HCT116 (cell line): ENCODE data around the gene HACD3. TPM values are rescaled to one million over a fixed set of nuclear protein-coding genes. Genes with fewer than 3 reads are reported as not detected.

Source experiments
- ATAC-seq: fragments of 200-7000 bp; cut with Tn5 transposase; 2 replicates; pipeline ENCODE4 v1.9.1; 2020; ENCODE audit warnings: mild to moderate bottlenecking, moderate library complexity
- BruUV-seq: library from RNA; stranded (reverse); fragments of 400-500 nt; replicated peaks from 2 replicates; lab custom pipeline; 2021; lab: Mats Ljungman, UMichigan
- CTCF ChIA-PET: fragments of 300-600 bp; sonication (Branson Sonifier 250); formaldehyde crosslinking; loops from one replicate; lab custom pipeline; 2021; ENCODE audit warnings: antibody characterized with exemption; lab: Charles Lee
- POLR2A ChIA-PET: fragments of 300-600, 350-600 bp; sonication (Branson Sonifier 250); formaldehyde crosslinking; loops from one replicate; lab custom pipeline; 2021; ENCODE audit warnings: antibody characterized with exemption; lab: Charles Lee
- RAD21 ChIA-PET, 2 experiments: fragments of 300-600 bp; sonication (Branson Sonifier 250); formaldehyde crosslinking; loops; one replicate each; lab custom pipeline; 2023; ENCODE audit warnings: low total read pairs in 2 of 2; ENCODE audit not compliant: uncharacterized antibody in 2 of 2, unreplicated experiment in 2 of 2, low non-redundant PET in 1 of 2; lab: Charles Lee
- DNase-seq: peaks from one replicate; pipeline ENCODE4 v3.0.0-alpha.2; 2010; ENCODE audit warnings: low read depth, low spot score
- H2AFZ ChIP-seq: fragments of 200-600 bp; shearing (Covaris generic), sonication (generic); 2 replicates; pipeline ENCODE4 v1.6.1; 2017; ENCODE audit warnings: low read depth, mixed run types, mixed read lengths, antibody characterized with exemption, low read length; ENCODE audit not compliant: poor library complexity, severe bottlenecking
- H3K27ac ChIP-seq: 2 replicates; pipeline ENCODE4 v1.5.1; 2012; ENCODE audit warnings: low read depth, low read length
- H3K27me3 ChIP-seq: fragments of 200-600 bp; sonication (generic); 2 replicates; pipeline ENCODE4 v1.6.1; 2016; ENCODE audit warnings: mixed run types, low read length, mixed read lengths; ENCODE audit not compliant: insufficient read depth
- H3K36me3 ChIP-seq, 2 experiments: fragments of 200-500 bp in 1 of 2; fragments of 200-600 bp in 1 of 2; sonication (Bioruptor generic) in 1 of 2; sonication (generic) in 1 of 2; 2 replicates each; pipeline versions ENCODE4 v1.5.1 to v1.6.1; 2014 to 2016; ENCODE audit warnings: low read length in 2 of 2, inconsistent platforms in 1 of 2, mixed read lengths in 1 of 2, mixed run types in 1 of 2; ENCODE audit not compliant: insufficient read depth in 2 of 2, control insufficient read depth in 1 of 2
- H3K4me1 ChIP-seq, 2 experiments: fragments of 200-600 bp in 1 of 2; sonication (generic) in 1 of 2; 2 replicates each; pipeline versions ENCODE4 v1.5.1 to v1.6.1; 2012 to 2017; ENCODE audit warnings: low read length in 2 of 2, inconsistent platforms in 1 of 2, mild to moderate bottlenecking in 1 of 2, mixed read lengths in 1 of 2, mixed run types in 1 of 2, moderate library complexity in 1 of 2; ENCODE audit not compliant: insufficient read depth in 2 of 2, control insufficient read depth in 1 of 2
- H3K4me2 ChIP-seq: fragments of 200-600 bp; sonication (generic); 2 replicates; pipeline ENCODE4 v1.6.1; 2017; ENCODE audit warnings: mixed run types, low read length, mixed read lengths
- H3K4me3 ChIP-seq, 2 experiments: fragments of 200-600 bp in 1 of 2; sonication (generic) in 1 of 2; replicated peaks in 1 of 2; 2 replicates each; pipeline ENCODE4 v1.5.1; 2011 to 2016; ENCODE audit warnings: low read length in 2 of 2, control low read depth in 1 of 2, low read depth in 1 of 2, mild to moderate bottlenecking in 1 of 2, mixed read lengths in 1 of 2, mixed run types in 1 of 2
- H3K79me2 ChIP-seq: fragments of 200-600 bp; sonication (generic); 2 replicates; pipeline ENCODE4 v1.6.1; 2017; ENCODE audit warnings: mild to moderate bottlenecking, mixed run types, low read length, moderate library complexity, mixed read lengths; ENCODE audit not compliant: insufficient read depth
- H3K9ac ChIP-seq: fragments of 200-600 bp; sonication (generic); 2 replicates; pipeline ENCODE4 v1.6.1; 2016; ENCODE audit warnings: low read length, mixed read lengths
- H3K9me2 ChIP-seq: fragments of 200-600 bp; sonication (generic), shearing (Covaris generic); 2 replicates; pipeline ENCODE4 v1.6.1; 2017; ENCODE audit warnings: mixed run types, mild to moderate bottlenecking, moderate library complexity; ENCODE audit not compliant: insufficient read depth
- H3K9me3 ChIP-seq, 2 experiments: fragments of 200-500 bp in 1 of 2; fragments of 200-600 bp in 1 of 2; sonication (Bioruptor generic) in 1 of 2; sonication (generic) in 1 of 2; 2 replicates each; pipeline ENCODE4 v1.6.1; 2014 to 2017; ENCODE audit warnings: low read length in 2 of 2, mixed read lengths in 2 of 2, inconsistent platforms in 1 of 2, low read depth in 1 of 2, mild to moderate bottlenecking in 1 of 2, mixed run types in 1 of 2, moderate library complexity in 1 of 2; ENCODE audit not compliant: control insufficient read depth in 1 of 2, insufficient read depth in 1 of 2
- H4K20me1 ChIP-seq: fragments of 200-600 bp; sonication (generic), shearing (Covaris generic); 2 replicates; pipeline ENCODE4 v1.6.1; 2017; ENCODE audit warnings: mixed run types, mild to moderate bottlenecking, moderate library complexity; ENCODE audit not compliant: insufficient read depth
- CBX3 ChIP-seq: IDR thresholded peaks from 2 replicates; pipeline ENCODE4 v1.6.1; 2012; ENCODE audit warnings: low read depth
- CEBPB ChIP-seq: IDR thresholded peaks from 2 replicates; pipeline ENCODE4 v1.6.1; 2012; ENCODE audit warnings: low read depth
- CTCF ChIP-seq, 3 experiments: fragments of 200-600 bp in 1 of 3; sonication (generic) in 1 of 3; IDR thresholded peaks in 2 of 3; conservative IDR thresholded peaks in 1 of 3; 2 replicates each; pipeline ENCODE4 v1.5.1; 2012 to 2017; ENCODE audit warnings: low read depth in 2 of 3, low read length in 2 of 3, antibody characterized with exemption in 1 of 3, borderline replicate concordance in 1 of 3, control low read depth in 1 of 3, mild to moderate bottlenecking in 1 of 3, mixed read lengths in 1 of 3, mixed run types in 1 of 3, moderate library complexity in 1 of 3; ENCODE audit not compliant: insufficient read depth in 1 of 3
- EGR1 ChIP-seq: IDR thresholded peaks from 2 replicates; pipeline ENCODE4 v1.6.1; 2012; ENCODE audit warnings: low read depth
- EZH2 ChIP-seq: fragments of 200-600 bp; sonication (generic); IDR thresholded peaks from 2 replicates; pipeline ENCODE4 v1.6.1; 2017; ENCODE audit warnings: antibody characterized with exemption, mixed run types
- EZH2phosphoT487 ChIP-seq: fragments of 200-600 bp; IDR thresholded peaks from 2 replicates; pipeline ENCODE4 v1.6.1; 2018; ENCODE audit warnings: antibody characterized with exemption, borderline replicate concordance
- FOSL1 ChIP-seq: IDR thresholded peaks from 2 replicates; pipeline ENCODE4 v1.6.1; 2012; ENCODE audit warnings: low read depth
- JUND ChIP-seq: IDR thresholded peaks from 2 replicates; pipeline ENCODE4 v1.6.1; 2012
- POLR2AphosphoS5 ChIP-seq: IDR thresholded peaks from 2 replicates; pipeline ENCODE4 v1.6.1; 2011; ENCODE audit warnings: mild to moderate bottlenecking, low read depth, low read length, moderate library complexity
- RAD21 ChIP-seq: IDR thresholded peaks from 2 replicates; pipeline ENCODE4 v1.6.1; 2012; ENCODE audit warnings: low read depth, mild to moderate bottlenecking
- SIN3A ChIP-seq: IDR thresholded peaks from 2 replicates; pipeline ENCODE4 v1.6.1; 2012; ENCODE audit warnings: low read depth
- SP1 ChIP-seq: IDR thresholded peaks from 2 replicates; pipeline ENCODE4 v1.6.1; 2012; ENCODE audit warnings: low read depth
- SRF ChIP-seq: IDR thresholded peaks from 2 replicates; pipeline ENCODE4 v1.6.1; 2012; ENCODE audit warnings: low read depth
- TCF7L2 ChIP-seq: IDR thresholded peaks from 2 replicates; pipeline ENCODE4 v1.7.0; 2011; ENCODE audit warnings: borderline replicate concordance, inconsistent platforms; ENCODE audit not compliant: insufficient read depth, insufficient read length; ENCODE audit errors: extremely low read depth
- YY1 ChIP-seq: IDR thresholded peaks from 2 replicates; pipeline ENCODE4 v1.6.1; 2011; ENCODE audit warnings: low read length, low read depth, moderate library complexity, mild to moderate bottlenecking; ENCODE audit not compliant: insufficient replicate concordance; ENCODE audit errors: extremely low read depth
- ZNF274 ChIP-seq: fragments of 200-500 bp; sonication (Bioruptor generic); IDR thresholded peaks from 2 replicates; pipeline ENCODE4 v1.6.1; 2014; ENCODE audit warnings: mild to moderate bottlenecking, low read depth, low read length, inconsistent platforms
- intact Hi-C: fragments of 100-400 bp; cut with micrococcal nuclease; formaldehyde crosslinking; loops from 2 replicates; pipeline ENCODE4 v1.10.0; 2022
- total RNA-seq: library from RNA; stranded (reverse); gene quantifications from one replicate; pipeline ENCODE4 v1.2.1, GENCODE V29; 2021; ENCODE audit not compliant: unreplicated experiment
- TF ChIP-seq, protein P1 (sequence below): IDR thresholded peaks from 2 replicates; pipeline ENCODE4 v1.6.1; 2012; ENCODE audit warnings: low read depth
- TF ChIP-seq, protein P2 (sequence below): IDR thresholded peaks from 2 replicates; pipeline ENCODE4 v1.6.1; 2011; ENCODE audit warnings: mild to moderate bottlenecking, low read length, moderate library complexity; ENCODE audit not compliant: insufficient replicate concordance; ENCODE audit errors: extremely low read depth
- TF ChIP-seq, protein P3 (sequence below): IDR thresholded peaks from 2 replicates; pipeline ENCODE4 v1.6.1; 2012
- TF ChIP-seq, protein P4 (sequence below): IDR thresholded peaks from 2 replicates; pipeline ENCODE4 v1.6.1; 2012

The HACD3 gene
- total RNA-seq, 1 experiment from 2014 or later, result 57.5 TPM

DNA sequence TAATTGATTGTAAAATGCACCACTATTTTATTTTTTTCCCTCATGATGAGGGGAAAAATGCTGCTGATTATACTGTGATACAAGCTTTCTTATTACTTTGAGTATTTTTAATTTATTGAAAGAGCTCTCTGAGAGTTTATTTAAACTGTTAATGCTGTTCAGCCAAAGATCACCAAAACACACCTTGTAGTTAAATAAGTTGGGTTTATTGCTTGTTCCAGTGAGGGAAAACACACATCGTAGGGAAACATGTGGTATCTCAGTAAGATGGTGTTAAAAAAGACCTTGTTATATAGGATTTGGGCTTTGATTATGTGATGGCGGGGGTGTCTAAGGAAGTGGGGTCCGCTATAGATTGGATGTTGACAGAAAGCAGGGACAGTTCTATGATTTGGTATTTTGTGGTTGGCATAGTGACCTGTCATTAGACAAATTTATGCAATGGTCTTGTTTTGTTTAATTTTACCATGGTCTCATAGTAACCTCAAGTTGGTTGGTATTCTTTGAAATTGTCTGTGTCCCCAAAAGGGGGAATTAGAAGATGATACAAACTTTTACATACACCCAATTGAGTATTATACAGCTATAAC lies 11.1 kb downstream of the HACD3 start:
- no peak overlapping the region for H3K27ac ChIP-seq
- H3K27me3 ChIP-seq, result no peaks in the 10 kb centered on the region
- H3K4me1 ChIP-seq, result no peaks in the 10 kb centered on the region
- intact Hi-C loops, result no loop called here
- H3K9me2 ChIP-seq, result no peaks in the 10 kb centered on the region
- BruUV-seq, result no TSS peak
- TF ChIP-seq, protein P1, sequence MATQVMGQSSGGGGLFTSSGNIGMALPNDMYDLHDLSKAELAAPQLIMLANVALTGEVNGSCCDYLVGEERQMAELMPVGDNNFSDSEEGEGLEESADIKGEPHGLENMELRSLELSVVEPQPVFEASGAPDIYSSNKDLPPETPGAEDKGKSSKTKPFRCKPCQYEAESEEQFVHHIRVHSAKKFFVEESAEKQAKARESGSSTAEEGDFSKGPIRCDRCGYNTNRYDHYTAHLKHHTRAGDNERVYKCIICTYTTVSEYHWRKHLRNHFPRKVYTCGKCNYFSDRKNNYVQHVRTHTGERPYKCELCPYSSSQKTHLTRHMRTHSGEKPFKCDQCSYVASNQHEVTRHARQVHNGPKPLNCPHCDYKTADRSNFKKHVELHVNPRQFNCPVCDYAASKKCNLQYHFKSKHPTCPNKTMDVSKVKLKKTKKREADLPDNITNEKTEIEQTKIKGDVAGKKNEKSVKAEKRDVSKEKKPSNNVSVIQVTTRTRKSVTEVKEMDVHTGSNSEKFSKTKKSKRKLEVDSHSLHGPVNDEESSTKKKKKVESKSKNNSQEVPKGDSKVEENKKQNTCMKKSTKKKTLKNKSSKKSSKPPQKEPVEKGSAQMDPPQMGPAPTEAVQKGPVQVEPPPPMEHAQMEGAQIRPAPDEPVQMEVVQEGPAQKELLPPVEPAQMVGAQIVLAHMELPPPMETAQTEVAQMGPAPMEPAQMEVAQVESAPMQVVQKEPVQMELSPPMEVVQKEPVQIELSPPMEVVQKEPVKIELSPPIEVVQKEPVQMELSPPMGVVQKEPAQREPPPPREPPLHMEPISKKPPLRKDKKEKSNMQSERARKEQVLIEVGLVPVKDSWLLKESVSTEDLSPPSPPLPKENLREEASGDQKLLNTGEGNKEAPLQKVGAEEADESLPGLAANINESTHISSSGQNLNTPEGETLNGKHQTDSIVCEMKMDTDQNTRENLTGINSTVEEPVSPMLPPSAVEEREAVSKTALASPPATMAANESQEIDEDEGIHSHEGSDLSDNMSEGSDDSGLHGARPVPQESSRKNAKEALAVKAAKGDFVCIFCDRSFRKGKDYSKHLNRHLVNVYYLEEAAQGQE, result no peak
- TF ChIP-seq, protein P2, sequence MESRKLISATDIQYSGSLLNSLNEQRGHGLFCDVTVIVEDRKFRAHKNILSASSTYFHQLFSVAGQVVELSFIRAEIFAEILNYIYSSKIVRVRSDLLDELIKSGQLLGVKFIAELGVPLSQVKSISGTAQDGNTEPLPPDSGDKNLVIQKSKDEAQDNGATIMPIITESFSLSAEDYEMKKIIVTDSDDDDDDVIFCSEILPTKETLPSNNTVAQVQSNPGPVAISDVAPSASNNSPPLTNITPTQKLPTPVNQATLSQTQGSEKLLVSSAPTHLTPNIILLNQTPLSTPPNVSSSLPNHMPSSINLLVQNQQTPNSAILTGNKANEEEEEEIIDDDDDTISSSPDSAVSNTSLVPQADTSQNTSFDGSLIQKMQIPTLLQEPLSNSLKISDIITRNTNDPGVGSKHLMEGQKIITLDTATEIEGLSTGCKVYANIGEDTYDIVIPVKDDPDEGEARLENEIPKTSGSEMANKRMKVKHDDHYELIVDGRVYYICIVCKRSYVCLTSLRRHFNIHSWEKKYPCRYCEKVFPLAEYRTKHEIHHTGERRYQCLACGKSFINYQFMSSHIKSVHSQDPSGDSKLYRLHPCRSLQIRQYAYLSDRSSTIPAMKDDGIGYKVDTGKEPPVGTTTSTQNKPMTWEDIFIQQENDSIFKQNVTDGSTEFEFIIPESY, result no peak
- TF ChIP-seq, protein P3, sequence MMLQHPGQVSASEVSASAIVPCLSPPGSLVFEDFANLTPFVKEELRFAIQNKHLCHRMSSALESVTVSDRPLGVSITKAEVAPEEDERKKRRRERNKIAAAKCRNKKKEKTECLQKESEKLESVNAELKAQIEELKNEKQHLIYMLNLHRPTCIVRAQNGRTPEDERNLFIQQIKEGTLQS, result no peak
- TF ChIP-seq JUND, result no peak
- no peak for TF ChIP-seq SRF
- TF ChIP-seq, protein P4, sequence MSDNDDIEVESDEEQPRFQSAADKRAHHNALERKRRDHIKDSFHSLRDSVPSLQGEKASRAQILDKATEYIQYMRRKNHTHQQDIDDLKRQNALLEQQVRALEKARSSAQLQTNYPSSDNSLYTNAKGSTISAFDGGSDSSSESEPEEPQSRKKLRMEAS, result no peak
- no peak for TF ChIP-seq FOSL1
- TF ChIP-seq RAD21, result no peak
- no peak for TF ChIP-seq ZNF274
- no peak for TF ChIP-seq SP1
- TF ChIP-seq EZH2phosphoT487, result no peak
- no peak for TF ChIP-seq EZH2
- no peak for TF ChIP-seq POLR2AphosphoS5
- no peak for TF ChIP-seq CTCF (IDR thresholded peaks at IDR 0.05 in 2 of 3, conservative IDR thresholded peaks at IDR 0.05 in 1 of 3; ENCODE audit: borderline replicate concordance in 1 of 3, insufficient read depth in 1 of 3, low read depth in 2 of 3, low read length in 2 of 3)
- TF ChIP-seq EGR1, result no peak
- no peak for TF ChIP-seq CEBPB
- no peak for TF ChIP-seq CBX3
- TF ChIP-seq SIN3A, result no peak
- TF ChIP-seq TCF7L2, result no peak
- TF ChIP-seq YY1, result no peak
- no peaks in the 10 kb centered on the region for H3K36me3 ChIP-seq
- H2AFZ ChIP-seq, result no peak overlapping the region
- POLR2A ChIA-PET, result no interaction called here
- H3K79me2 ChIP-seq, result peaks cover 96% of the 10 kb centered on the region
- RAD21 ChIA-PET, result no interaction called here
- no peak overlapping the region for H3K9ac ChIP-seq
- H3K4me3 ChIP-seq, result no peak overlapping the region
- CTCF ChIA-PET, result interaction anchor here (0.6 kb wide), 1 partner anchor 56 kb away, joined by 4 read pairs; no protein-coding TSS in a partner anchor
- ATAC-seq (no peak), DNase-seq (no peak)
- H4K20me1 ChIP-seq, result peaks cover 34% of the 10 kb centered on the region; the same call in 1 of the 2 replicates
- no peaks in the 10 kb centered on the region for H3K9me3 ChIP-seq
- no peak overlapping the region for H3K4me2 ChIP-seq
